ENCODE measurements around the gene ELFN2. TPM values are rescaled to one million over a fixed set of nuclear protein-coding genes. Genes with fewer than 3 reads are reported as not detected.

ELFN2 gene
- total RNA-seq, 1 donor from 2014 or later, result 0.97 TPM

DNA sequence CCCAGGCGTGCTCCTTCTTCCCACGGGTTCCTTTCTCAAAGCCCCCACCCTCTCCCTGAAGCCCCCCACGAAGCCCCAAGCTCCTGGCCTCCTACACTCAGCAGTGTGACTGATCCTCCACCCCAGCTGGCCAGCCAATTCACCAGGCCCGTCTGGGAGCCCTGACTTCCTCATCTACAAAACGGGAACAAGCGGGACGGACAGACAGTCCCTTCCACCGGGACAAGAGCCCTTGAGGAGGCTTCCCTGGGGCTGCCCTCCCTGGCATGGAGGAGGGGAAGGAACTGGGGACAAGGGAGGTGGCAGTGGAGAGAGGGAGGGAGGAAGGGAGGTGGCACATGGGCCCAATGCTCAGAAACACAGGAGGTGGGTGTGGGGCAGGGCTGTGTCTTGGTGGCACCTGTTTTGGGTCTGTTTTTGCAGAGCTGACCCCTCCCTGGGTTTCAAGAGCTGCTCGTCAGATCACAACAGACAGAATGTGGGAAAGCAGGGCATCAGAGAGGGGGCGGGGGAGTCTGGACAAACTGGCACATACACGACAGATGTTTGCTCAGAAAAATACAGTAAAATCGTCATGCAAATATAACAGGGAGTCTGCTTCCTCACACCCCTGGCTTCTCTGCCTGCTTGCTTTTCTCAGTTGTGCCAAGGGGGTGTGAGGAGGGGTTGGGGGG is 56.8 kb downstream of the ELFN2 start:
- Mint-ChIP-seq H3K9me3 (ENCODE audit: unreplicated experiment) (no peaks in the 10 kb centered on the region), H3K4me3 (ENCODE audit: unreplicated experiment) (no peak overlapping the region), H3K27me3 (ENCODE audit: unreplicated experiment) (no peaks in the 10 kb centered on the region), H3K36me3 (ENCODE audit: unreplicated experiment) (no peaks in the 10 kb centered on the region), H3K4me1 (ENCODE audit: unreplicated experiment) (no peaks in the 10 kb centered on the region), H3K27ac (ENCODE audit: unreplicated experiment) (no peak overlapping the region)
- TF ChIP-seq, protein P1, sequence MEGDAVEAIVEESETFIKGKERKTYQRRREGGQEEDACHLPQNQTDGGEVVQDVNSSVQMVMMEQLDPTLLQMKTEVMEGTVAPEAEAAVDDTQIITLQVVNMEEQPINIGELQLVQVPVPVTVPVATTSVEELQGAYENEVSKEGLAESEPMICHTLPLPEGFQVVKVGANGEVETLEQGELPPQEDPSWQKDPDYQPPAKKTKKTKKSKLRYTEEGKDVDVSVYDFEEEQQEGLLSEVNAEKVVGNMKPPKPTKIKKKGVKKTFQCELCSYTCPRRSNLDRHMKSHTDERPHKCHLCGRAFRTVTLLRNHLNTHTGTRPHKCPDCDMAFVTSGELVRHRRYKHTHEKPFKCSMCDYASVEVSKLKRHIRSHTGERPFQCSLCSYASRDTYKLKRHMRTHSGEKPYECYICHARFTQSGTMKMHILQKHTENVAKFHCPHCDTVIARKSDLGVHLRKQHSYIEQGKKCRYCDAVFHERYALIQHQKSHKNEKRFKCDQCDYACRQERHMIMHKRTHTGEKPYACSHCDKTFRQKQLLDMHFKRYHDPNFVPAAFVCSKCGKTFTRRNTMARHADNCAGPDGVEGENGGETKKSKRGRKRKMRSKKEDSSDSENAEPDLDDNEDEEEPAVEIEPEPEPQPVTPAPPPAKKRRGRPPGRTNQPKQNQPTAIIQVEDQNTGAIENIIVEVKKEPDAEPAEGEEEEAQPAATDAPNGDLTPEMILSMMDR (IDR thresholded peaks at IDR 0.05), result no peak
- no peak for DNase-seq (ENCODE audit: extremely low spot score, unreplicated experiment)

DNA sequence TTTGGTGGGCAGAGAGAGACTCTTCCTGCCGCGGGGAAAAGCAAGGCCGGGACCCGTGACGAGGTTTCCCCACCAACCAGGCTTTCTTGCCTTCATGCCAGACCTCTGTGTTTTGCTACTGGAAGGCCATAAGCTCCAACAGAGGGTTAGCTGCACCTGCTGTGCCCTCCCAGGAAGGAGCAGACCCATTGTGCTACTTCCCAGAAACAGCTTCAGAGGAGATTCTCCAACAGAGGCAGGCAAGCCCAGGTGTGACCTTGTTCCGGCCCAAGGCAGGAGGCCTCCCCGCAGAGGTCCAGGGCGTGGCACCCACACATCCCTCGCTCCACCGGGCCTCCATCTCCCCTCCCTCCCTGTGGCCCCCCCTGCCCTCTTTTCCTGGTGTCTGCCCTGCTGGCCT is 57.8 kb downstream of the ELFN2 start:
- no peak for DNase-seq (ENCODE audit: extremely low spot score, unreplicated experiment)
- TF ChIP-seq, protein P1 (IDR thresholded peaks at IDR 0.05), result no peak
- Mint-ChIP-seq H3K36me3 (ENCODE audit: unreplicated experiment) (no peaks in the 10 kb centered on the region), H3K27me3 (ENCODE audit: unreplicated experiment) (peaks cover 4% of the 10 kb centered on the region), H3K4me3 (ENCODE audit: unreplicated experiment) (no peak overlapping the region), H3K9me3 (ENCODE audit: unreplicated experiment) (no peaks in the 10 kb centered on the region), H3K27ac (ENCODE audit: unreplicated experiment) (no peak overlapping the region), H3K4me1 (ENCODE audit: unreplicated experiment) (no peaks in the 10 kb centered on the region)

DNA sequence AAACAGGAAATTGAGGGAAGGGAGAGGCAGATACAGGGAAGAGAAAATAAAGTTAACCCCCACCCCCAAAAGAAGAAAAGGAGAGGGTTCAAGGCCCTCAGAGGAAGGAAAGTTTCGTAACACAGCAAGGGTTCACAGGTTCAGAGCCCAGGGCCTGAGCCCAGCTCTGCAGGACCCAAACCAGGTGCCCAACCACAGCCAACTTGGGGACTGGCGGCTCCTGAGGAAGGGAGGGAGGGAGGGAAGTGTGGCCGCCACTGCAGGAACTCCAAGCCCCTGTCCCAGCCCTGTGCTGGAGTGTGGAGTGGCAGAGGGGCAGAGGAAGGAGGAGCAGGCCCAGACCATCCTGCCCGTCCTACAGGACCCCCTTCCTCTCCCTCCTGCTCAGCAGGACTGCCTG is 59.2 kb downstream of the ELFN2 start:
- no peak for DNase-seq (ENCODE audit: extremely low spot score, unreplicated experiment)
- Mint-ChIP-seq H3K4me1 (ENCODE audit: unreplicated experiment) (no peaks in the 10 kb centered on the region), H3K27me3 (ENCODE audit: unreplicated experiment) (peaks cover 8% of the 10 kb centered on the region), H3K36me3 (ENCODE audit: unreplicated experiment) (no peaks in the 10 kb centered on the region), H3K9me3 (ENCODE audit: unreplicated experiment) (no peaks in the 10 kb centered on the region), H3K27ac (ENCODE audit: unreplicated experiment) (no peak overlapping the region), H3K4me3 (ENCODE audit: unreplicated experiment) (no peak overlapping the region)
- TF ChIP-seq, protein P1 (IDR thresholded peaks at IDR 0.05), result no peak

DNA sequence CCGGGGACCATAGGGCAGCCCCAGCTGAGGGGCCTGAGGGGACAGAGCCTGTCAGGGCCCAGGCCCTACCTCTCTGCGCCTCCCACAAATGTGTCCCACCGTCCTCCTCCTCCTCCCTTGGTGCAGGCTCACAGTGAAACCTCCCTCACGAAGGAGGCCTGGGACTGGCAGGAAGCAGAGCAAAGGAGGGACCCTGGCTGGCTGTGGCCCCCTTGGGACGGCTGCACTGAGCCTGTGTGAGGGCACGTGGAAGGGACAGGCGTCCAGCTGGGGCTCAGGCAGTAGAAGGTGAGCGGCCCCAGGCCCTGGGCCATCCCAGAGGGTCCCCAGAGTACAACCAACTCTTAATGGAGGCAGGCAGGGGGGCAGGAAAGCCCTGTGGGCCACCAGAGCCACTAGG is 60.7 kb downstream of the ELFN2 start:
- Mint-ChIP-seq H3K27me3 (ENCODE audit: unreplicated experiment) (peaks cover 8% of the 10 kb centered on the region), H3K4me3 (ENCODE audit: unreplicated experiment) (no peak overlapping the region), H3K9me3 (ENCODE audit: unreplicated experiment) (no peaks in the 10 kb centered on the region), H3K27ac (ENCODE audit: unreplicated experiment) (no peak overlapping the region), H3K4me1 (ENCODE audit: unreplicated experiment) (no peaks in the 10 kb centered on the region), H3K36me3 (ENCODE audit: unreplicated experiment) (no peaks in the 10 kb centered on the region)
- TF ChIP-seq, protein P1 (IDR thresholded peaks at IDR 0.05), result no peak
- no peak for DNase-seq (ENCODE audit: extremely low spot score, unreplicated experiment)

DNA sequence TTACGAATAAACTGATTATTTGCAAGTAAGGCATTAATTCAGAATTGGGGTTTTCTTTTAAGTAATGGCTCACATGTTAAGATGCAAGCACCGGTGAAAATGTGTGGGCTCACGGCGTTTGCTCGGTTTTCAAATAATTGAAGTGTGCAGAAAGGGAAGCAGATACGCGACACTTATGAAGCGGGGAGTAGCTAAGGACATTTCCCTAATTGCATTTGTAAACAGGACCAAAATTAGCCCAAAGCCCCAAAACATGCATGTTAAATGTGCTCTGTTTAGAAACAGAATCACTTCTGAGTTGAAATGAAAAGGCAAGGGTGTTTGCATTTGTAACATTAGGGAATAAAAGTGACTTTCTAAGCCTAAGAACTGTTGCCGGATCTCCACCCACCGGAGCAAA is 61.3 kb downstream of the ELFN2 start:
- H3K9me3 Mint-ChIP-seq (ENCODE audit: unreplicated experiment), result no peaks in the 10 kb centered on the region
- H3K27me3 Mint-ChIP-seq (ENCODE audit: unreplicated experiment), result peaks cover 8% of the 10 kb centered on the region
- H3K36me3 Mint-ChIP-seq (ENCODE audit: unreplicated experiment), result no peaks in the 10 kb centered on the region
- H3K4me3 Mint-ChIP-seq (ENCODE audit: unreplicated experiment), result no peak overlapping the region
- TF ChIP-seq, protein P1 (IDR thresholded peaks at IDR 0.05), result no peak
- H3K4me1 Mint-ChIP-seq (ENCODE audit: unreplicated experiment), result no peaks in the 10 kb centered on the region
- no peak for DNase-seq (ENCODE audit: extremely low spot score, unreplicated experiment)
- no peak overlapping the region for H3K27ac Mint-ChIP-seq (ENCODE audit: unreplicated experiment)

All from osteocyte (in vitro differentiated cells).